Suppressor macrophage treated with lipopolysaccharide for 1 hour (primary cell): ENCODE measurements around the gene DDC.

Experiments
- DNase-seq, 3 donors: peaks; one replicate each; pipeline ENCODE4 v3.0.0-alpha.2; 2020 to 2022

The DDC gene

GRCh38 chr7:50513166-50513871, 51.9 kb downstream of the DDC start:
- DNase-seq, result no peak

- DNase-seq, result no peak
Observed at GRCh38 chr7:50512384-50512783, 52.8 kb downstream of the DDC start.

GRCh38 chr7:50509459-50509858, 55.7 kb downstream of the DDC start:
- peak in 1 of 3 donors; percentile 4 for DNase-seq

GRCh38 chr7:50508471-50508943, 56.7 kb downstream of the DDC start:
- no peak for DNase-seq

GRCh38 chr7:50507898-50508470, 57.2 kb downstream of the DDC start:
- no peak for DNase-seq

- DNase-seq, result no peak
Observed at GRCh38 chr7:50505553-50506210, 59.5 kb downstream of the DDC start.

- DNase-seq, result no peak
Observed at GRCh38 chr7:50504646-50505546, 60.3 kb downstream of the DDC start.

- DNase-seq, result no peak
Observed at GRCh38 chr7:50502947-50503346, 62.3 kb downstream of the DDC start.

GRCh38 chr7:50502001-50502684, 63.1 kb downstream of the DDC start:
- DNase-seq, result no peak

GRCh38 chr7:50499092-50499491, 66.1 kb downstream of the DDC start:
- DNase-seq, result no peak

GRCh38 chr7:50497968-50498367, 67.2 kb downstream of the DDC start:
- no peak for DNase-seq

- DNase-seq, result no peak
Observed at GRCh38 chr7:50497068-50497642, 68.0 kb downstream of the DDC start.

GRCh38 chr7:50496569-50496968, 68.6 kb downstream of the DDC start:
- DNase-seq, result no peak

GRCh38 chr7:50495746-50496145, 69.5 kb downstream of the DDC start:
- no peak for DNase-seq

- no peak for DNase-seq
Observed at GRCh38 chr7:50492770-50493519, 72.3 kb downstream of the DDC start.

- DNase-seq, result no peak
Observed at GRCh38 chr7:50491943-50492342, 73.3 kb downstream of the DDC start.

- no peak for DNase-seq
Observed at GRCh38 chr7:50491209-50491608, 74.0 kb downstream of the DDC start.

GRCh38 chr7:50488379-50488778, 76.8 kb downstream of the DDC start:
- no peak for DNase-seq

GRCh38 chr7:50486512-50486911, 78.7 kb downstream of the DDC start:
- no peak for DNase-seq

GRCh38 chr7:50481867-50482266, 83.3 kb downstream of the DDC start:
- no peak for DNase-seq

- DNase-seq, result no peak
Observed at GRCh38 chr7:50480797-50481196, 84.4 kb downstream of the DDC start.
